Right lobe of liver (tissue), 6 donors: Measurements from ENCODE around the gene DONSON. TPM values are rescaled to one million over a fixed set of nuclear protein-coding genes. Genes with fewer than 3 reads are reported as not detected.
"Not testable (repeated sequence)": the region's sequence is repeated elsewhere in the genome, so short reads cannot be mapped to it uniquely, and the experiment has no call there.

Source experiments
- ATAC-seq, 4 donors: fragments of 200-7000 bp; cut with Tn5 transposase; one replicate each; pipeline ENCODE4 v1.9.1; 2020; ENCODE audit warnings: mild to moderate bottlenecking in 4 of 4, moderate library complexity in 4 of 4
- DNase-seq, 3 donors: peaks; one replicate each; pipeline ENCODE4 v3.0.0-alpha.2; 2020
- H3K27ac ChIP-seq, 3 donors: fragments of 200-600 bp; one replicate each; pipeline ENCODE4 v1.8.0; 2022
- H3K27me3 ChIP-seq, 2 donors: fragments of 200-600 bp; one replicate each; pipeline ENCODE4 v1.8.0; 2022
- H3K36me3 ChIP-seq, 4 donors: fragments of 200-600 bp; sonication (generic) in 1 of 4; one replicate each; pipeline versions ENCODE4 v1.5.1 to v1.8.0; 2017 to 2022; ENCODE audit warnings: control low read depth in 1 of 4
- H3K4me1 ChIP-seq, 4 donors: fragments of 200-600 bp; sonication (generic) in 1 of 4; one replicate each; pipeline versions ENCODE4 v1.5.1 to v1.8.0; 2017 to 2022; ENCODE audit warnings: control low read depth in 1 of 4
- H3K4me3 ChIP-seq, 3 donors: fragments of 200-600 bp; one replicate each; pipeline ENCODE4 v1.8.0; 2022
- H3K9me3 ChIP-seq, 4 donors: fragments of 200-600 bp; sonication (generic) in 1 of 4; one replicate each; pipeline versions ENCODE4 v1.5.1 to v1.8.0; 2017 to 2022; ENCODE audit warnings: control low read depth in 1 of 4
- POLR2A ChIP-seq: fragments of 450-650 bp; IDR thresholded peaks from one replicate; pipeline ENCODE4 v1.6.1; 2017; ENCODE audit warnings: antibody characterized with exemption, mild to moderate bottlenecking
- WGBS: methylation state at CpG from one replicate; pipeline ENCODE4 v1.1.6; 2018; ENCODE audit warnings: low coverage, low lambda C conversion rate; ENCODE audit not compliant: insufficient coverage; ENCODE audit errors: missing lambda C conversion rate; 5-methylcytosine and 5-hydroxymethylcytosine counted together
- intact Hi-C, 2 donors: fragments of 100-400 bp; cut with DNase I; formaldehyde crosslinking; loops; one replicate each; pipeline versions ENCODE4 v1.11.2 to v1.14.1; 2022
- total RNA-seq, 6 experiments: library from RNA; depleted of rRNA in 2 of 6; stranded (reverse); fragments of >200 nt in 2 of 6; fragmentation: NEBNext Ultra II Directional in 3 of 6; extraction: Animal tissue kit (Norgen Biotek cat#: 25700) in 3 of 6; gene quantifications; one replicate each; pipeline versions ENCODE4 v1.1.0 to v1.2.4, GENCODE V29; 2016 to 2023
- TF ChIP-seq, protein P1 (sequence below), 4 donors: fragments of 200-600 bp in 3 of 4; fragments of 450-650 bp in 1 of 4; IDR thresholded peaks; one replicate each; pipeline versions ENCODE4 v1.5.1 to v1.8.0; 2016 to 2022; ENCODE audit warnings: antibody characterized with exemption in 4 of 4, mild to moderate bottlenecking in 2 of 4
- donor health status: DM: no; HTN: yes; CAD: no.
- donor health status: DM: no; HTN: no; CAD: no.
- donor health status: DM: no; HTN: no; CAD: no.
- donor health status: DM: no; HTN: yes; CAD: no.
- donor health status: DM: no; HTN: yes; CAD: no.

The DONSON gene
- total RNA-seq, 6 experiments from 2014 or later = 6.0 to 13.7 (median 8.4) TPM

DNA sequence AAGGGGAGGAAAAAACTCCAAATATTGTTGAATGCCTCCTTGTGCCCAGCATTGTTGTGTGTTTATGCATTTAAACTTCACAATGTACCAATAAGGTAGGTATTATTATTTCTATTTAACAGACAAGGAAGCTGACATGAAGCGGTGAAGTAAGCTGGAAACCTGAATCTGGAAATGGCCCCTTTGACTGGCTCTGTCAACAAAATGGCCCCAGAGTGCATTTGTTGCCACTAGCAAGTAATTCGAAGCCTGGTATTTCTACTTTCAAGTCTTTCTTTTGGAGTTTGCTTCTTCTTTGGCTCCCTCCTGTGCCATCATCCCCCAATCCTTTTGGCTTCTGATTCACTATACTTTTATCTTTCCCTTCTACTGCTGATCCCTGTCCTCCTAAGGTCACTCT, 29.9 kb upstream of the DONSON start:
- H3K27ac ChIP-seq = no peak overlapping the region
- intact Hi-C loops = no loop called here
- TF ChIP-seq, protein P1, sequence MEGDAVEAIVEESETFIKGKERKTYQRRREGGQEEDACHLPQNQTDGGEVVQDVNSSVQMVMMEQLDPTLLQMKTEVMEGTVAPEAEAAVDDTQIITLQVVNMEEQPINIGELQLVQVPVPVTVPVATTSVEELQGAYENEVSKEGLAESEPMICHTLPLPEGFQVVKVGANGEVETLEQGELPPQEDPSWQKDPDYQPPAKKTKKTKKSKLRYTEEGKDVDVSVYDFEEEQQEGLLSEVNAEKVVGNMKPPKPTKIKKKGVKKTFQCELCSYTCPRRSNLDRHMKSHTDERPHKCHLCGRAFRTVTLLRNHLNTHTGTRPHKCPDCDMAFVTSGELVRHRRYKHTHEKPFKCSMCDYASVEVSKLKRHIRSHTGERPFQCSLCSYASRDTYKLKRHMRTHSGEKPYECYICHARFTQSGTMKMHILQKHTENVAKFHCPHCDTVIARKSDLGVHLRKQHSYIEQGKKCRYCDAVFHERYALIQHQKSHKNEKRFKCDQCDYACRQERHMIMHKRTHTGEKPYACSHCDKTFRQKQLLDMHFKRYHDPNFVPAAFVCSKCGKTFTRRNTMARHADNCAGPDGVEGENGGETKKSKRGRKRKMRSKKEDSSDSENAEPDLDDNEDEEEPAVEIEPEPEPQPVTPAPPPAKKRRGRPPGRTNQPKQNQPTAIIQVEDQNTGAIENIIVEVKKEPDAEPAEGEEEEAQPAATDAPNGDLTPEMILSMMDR (IDR thresholded peaks at IDR 0.05) = no peak
- no peak for TF ChIP-seq POLR2A
- peaks cover 0 to 28% (median under 1%) of the 10 kb centered on the region in 4 donors for H3K36me3 ChIP-seq
- H3K27me3 ChIP-seq = no peaks in the 10 kb centered on the region
- WGBS = 100% methylated on average over 1 of the region's 2 CpGs
- no peak overlapping the region for H3K4me3 ChIP-seq
- DNase-seq (no peak), ATAC-seq (no peak)
- no peaks in the 10 kb centered on the region for H3K9me3 ChIP-seq
- no peaks in the 10 kb centered on the region for H3K4me1 ChIP-seq

DNA sequence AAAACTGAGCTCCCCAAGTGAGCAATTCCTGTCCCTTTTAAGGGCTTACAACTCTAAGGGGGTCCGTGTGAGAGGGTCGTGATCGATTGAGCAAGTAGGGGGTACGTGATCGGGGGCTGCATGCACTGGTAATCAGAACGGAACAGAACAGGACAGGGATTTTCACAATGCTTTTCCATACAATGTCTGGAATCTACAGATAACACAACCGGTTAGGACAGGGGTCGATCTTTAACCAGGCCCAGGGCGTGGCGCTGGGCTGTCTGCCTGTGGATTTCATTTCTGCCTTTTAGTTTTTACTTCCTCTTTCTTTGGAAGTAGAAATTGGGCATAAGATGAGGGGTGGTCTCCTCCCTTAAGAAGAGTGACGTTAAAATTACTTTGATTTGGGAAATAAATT, 29.1 kb upstream of the DONSON start:
- not testable (repeated sequence) for ATAC-seq, DNase-seq

DNA sequence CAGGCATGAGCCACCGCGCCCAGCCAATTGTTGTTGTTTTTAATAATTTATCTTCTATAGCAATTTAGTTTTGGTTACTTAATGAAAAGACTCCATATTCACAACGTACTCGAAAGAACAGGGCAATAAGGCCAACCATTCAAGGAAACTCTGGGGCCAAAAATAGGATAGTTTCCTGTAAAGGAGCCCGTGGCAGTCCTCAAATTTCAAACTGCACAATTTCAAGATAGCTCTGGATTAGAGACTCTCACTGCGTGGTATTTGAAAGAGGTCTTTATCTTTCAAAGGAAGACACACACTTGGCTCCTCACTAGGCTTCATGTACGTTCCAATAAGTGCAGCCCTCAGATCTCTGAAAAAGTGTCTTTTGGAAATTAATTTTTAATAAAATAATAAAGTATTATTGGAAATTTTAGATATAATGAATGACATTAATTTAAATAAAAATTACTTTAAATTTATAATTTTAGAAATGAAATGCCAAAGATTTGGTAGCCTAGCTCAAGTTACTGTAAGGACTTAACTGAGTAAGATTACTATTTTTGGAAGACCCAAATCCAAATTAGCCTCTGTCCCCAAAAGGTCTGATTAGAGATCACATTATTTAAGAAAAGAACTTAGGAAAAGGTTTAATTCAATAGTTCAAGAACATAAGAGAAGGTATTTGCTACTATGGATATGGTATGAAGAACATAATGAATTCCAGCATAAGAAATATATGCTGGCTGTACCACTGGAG, 22.7 kb upstream of the DONSON start:
- TF ChIP-seq, protein P1 (IDR thresholded peaks at IDR 0.05) = no peak
- TF ChIP-seq POLR2A = no peak
- Histone ChIP-seq H3K4me1 (no peaks in the 10 kb centered on the region), H3K9me3 (no peaks in the 10 kb centered on the region), H3K4me3 (no peak overlapping the region), H3K27ac (no peak overlapping the region), H3K36me3 (peaks cover 0 to 18% (median 11%) of the 10 kb centered on the region in 4 donors), H3K27me3 (no peaks in the 10 kb centered on the region)
- WGBS = 81% methylated on average over 7 of the region's 7 CpGs
- no peak for ATAC-seq
- DNase-seq = no peak
- intact Hi-C loops = no loop called here

More for the DNA sequence above, 29.1 kb upstream of the DONSON start:
- H3K27me3 ChIP-seq, H3K4me1 ChIP-seq, H3K27ac ChIP-seq, H3K4me3 ChIP-seq, H3K9me3 ChIP-seq, intact Hi-C loops: not testable (repeated sequence)
- H3K36me3 ChIP-seq = peaks cover 0 to 29% (median 8%) of the 10 kb centered on the region in 4 donors
- 80% methylated on average over 11 of the region's 11 CpGs for WGBS

DNA sequence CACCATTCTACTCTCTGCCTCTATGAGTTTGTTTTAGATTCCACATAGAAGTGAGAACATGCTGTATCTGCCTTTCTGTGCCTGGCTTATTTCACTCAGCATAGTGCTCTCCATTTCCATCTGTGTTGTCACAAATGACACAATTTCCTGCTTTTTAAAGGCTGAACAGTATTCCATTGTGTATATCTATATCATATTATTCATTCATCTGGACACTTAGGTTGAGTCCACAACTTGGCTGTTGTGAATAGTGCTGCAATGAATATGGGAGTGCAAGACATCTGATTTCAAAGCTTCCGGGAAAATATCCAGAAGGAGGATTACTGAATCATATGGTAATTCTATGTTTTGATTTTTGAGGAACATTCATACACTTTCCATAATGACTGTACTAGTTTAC, 20.1 kb upstream of the DONSON start:
- DNase-seq (no peak), ATAC-seq (no peak)
- peaks cover 0 to 18% (median 10%) of the 10 kb centered on the region in 4 donors for H3K36me3 ChIP-seq
- WGBS = 90% methylated on average over 1 of the region's 1 CpG
- H3K27me3 ChIP-seq = no peaks in the 10 kb centered on the region
- peaks cover 0 to 4% (median 0%) of the 10 kb centered on the region in 4 donors for H3K4me1 ChIP-seq
- no peaks in the 10 kb centered on the region for H3K9me3 ChIP-seq
- H3K27ac ChIP-seq = no peak overlapping the region
- intact Hi-C loops = no loop called here
- H3K4me3 ChIP-seq = no peak overlapping the region
- TF ChIP-seq, protein P1 (IDR thresholded peaks at IDR 0.05) = no peak
- TF ChIP-seq POLR2A = no peak

DNA sequence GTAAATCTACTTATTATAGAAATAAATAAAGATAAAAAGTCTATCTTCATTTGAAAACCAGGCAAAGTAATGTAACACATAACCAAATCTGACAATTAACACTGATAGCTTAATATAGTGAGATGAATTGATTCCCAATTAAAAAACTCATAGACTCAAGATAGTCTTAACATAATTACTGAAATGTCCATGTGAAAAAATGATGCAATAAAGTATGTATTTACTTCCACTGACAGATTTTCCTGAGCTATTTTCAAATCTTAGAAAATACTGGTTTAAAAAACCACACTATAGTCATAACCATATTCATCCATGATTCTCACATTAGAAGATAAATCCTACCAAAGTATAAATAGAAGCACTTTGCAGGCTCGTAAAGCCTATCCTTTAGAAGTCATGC, 9.6 kb upstream of the DONSON start:
- ATAC-seq (no peak), DNase-seq (no peak)
- no peak for TF ChIP-seq POLR2A
- TF ChIP-seq, protein P1 (IDR thresholded peaks at IDR 0.05) = no peak
- Histone ChIP-seq H3K27ac (no peak overlapping the region), H3K4me1 (no peaks in the 10 kb centered on the region), H3K36me3 (peaks cover 0 to 43% (median 8%) of the 10 kb centered on the region in 4 donors), H3K27me3 (no peaks in the 10 kb centered on the region), H3K4me3 (no peak overlapping the region), H3K9me3 (no peaks in the 10 kb centered on the region)
- intact Hi-C loops = no loop called here
- 59% methylated on average over 1 of the region's 1 CpG for WGBS
